Testis (tissue), 3 donors: ENCODE measurements around the gene ARF3. TPM values are rescaled to one million over a fixed set of nuclear protein-coding genes. Genes with fewer than 3 reads are reported as not detected.

ENCODE experiments used
- DNase-seq: peaks from one replicate; pipeline ENCODE4 v3.0.0-alpha.2; 2019
- H3K27ac ChIP-seq, 2 donors: fragments of 200-600 bp; sonication (generic); one replicate each; pipeline ENCODE4 v1.5.1; 2019
- H3K27me3 ChIP-seq: fragments of 200-600 bp; sonication (generic); one replicate; pipeline ENCODE4 v1.5.1; 2019
- H3K36me3 ChIP-seq: fragments of 200-600 bp; sonication (generic); one replicate; pipeline ENCODE4 v1.5.1; 2017; ENCODE audit warnings: low read depth; ENCODE audit errors: missing control alignments
- H3K4me1 ChIP-seq: fragments of 200-600 bp; sonication (generic); one replicate; pipeline ENCODE4 v1.5.1; 2019
- H3K4me3 ChIP-seq, 2 donors: fragments of 200-600 bp; sonication (generic); one replicate each; pipeline ENCODE4 v1.5.1; 2017 to 2019
- H3K9me3 ChIP-seq: fragments of 200-600 bp; sonication (generic); one replicate; pipeline ENCODE4 v1.5.1; 2017
- CTCF ChIP-seq, 3 experiments: fragments of 450-650 bp in 2 of 3; fragments of 200-600 bp in 1 of 3; sonication (generic) in 1 of 3; IDR thresholded peaks; one replicate each; pipeline ENCODE4 v1.5.1; 2016 to 2019; ENCODE audit warnings: antibody characterized with exemption in 3 of 3, mild to moderate bottlenecking in 2 of 3, moderate library complexity in 1 of 3
- POLR2A ChIP-seq: fragments of 450-650 bp; IDR thresholded peaks from one replicate; pipeline ENCODE4 v1.6.1; 2017; ENCODE audit warnings: antibody characterized with exemption, mild to moderate bottlenecking, moderate library complexity
- WGBS, 2 donors: methylation state at CpG; one replicate each; pipeline ENCODE4 v1.1.5; 2018; 5-methylcytosine and 5-hydroxymethylcytosine counted together
- intact Hi-C: fragments of 100-400 bp; cut with DNase I; formaldehyde crosslinking; loops from one replicate; pipeline ENCODE4 v1.15.1; 2023; ENCODE audit warnings: low total_unique reads
- polyA plus RNA-seq: library from polyadenylated mRNA; stranded (reverse); fragments of 350-450 nt; fragmentation: Illumina TruSeq; extraction: RNeasy Lipid Tissue Mini Kit (QIAGEN cat#74804); gene quantifications from one replicate; pipeline ENCODE4 v1.2.3, GENCODE V29; 2014; ENCODE audit warnings: low read depth, low replicate concordance; ENCODE audit not compliant: insufficient read depth
- total RNA-seq, 2 donors: library from RNA; depleted of rRNA; stranded (reverse); fragments of >200 nt; gene quantifications; one replicate each; pipeline ENCODE4 v1.2.3, GENCODE V29; 2016

The ARF3 gene
- total and polyA plus RNA-seq, 3 donors from 2014 or later: 78.3 to 134 (median 92.9) TPM

- H3K36me3 ChIP-seq: no peaks in the 10 kb centered on the region
- WGBS, 2 donors: 56 to 100% methylated on average over 1 to 20 of the region's 20 CpGs
- no peak overlapping the region for H3K27ac ChIP-seq
- intact Hi-C loops: no loop called here
- H3K9me3 ChIP-seq: no peaks in the 10 kb centered on the region
- peaks cover 6% of the 10 kb centered on the region for H3K4me1 ChIP-seq
- no peak for DNase-seq
- H3K4me3 ChIP-seq: no peak overlapping the region
- H3K27me3 ChIP-seq: no peaks in the 10 kb centered on the region
- TF ChIP-seq POLR2A (no peak), CTCF (IDR thresholded peaks at IDR 0.05) (no peak)
Measured at GRCh38 chr12:48966177-48966895, 9.0 kb upstream of the ARF3 start.

GRCh38 chr12:48965298-48965838, 8.1 kb upstream of the ARF3 start:
- no peaks in the 10 kb centered on the region for H3K27me3 ChIP-seq
- DNase-seq: no peak
- H3K4me1 ChIP-seq: no peaks in the 10 kb centered on the region
- no peak overlapping the region for H3K27ac ChIP-seq
- intact Hi-C loops: no loop called here
- no peak for TF ChIP-seq POLR2A
- TF ChIP-seq CTCF (IDR thresholded peaks at IDR 0.05): no peak
- no peaks in the 10 kb centered on the region for H3K36me3 ChIP-seq
- H3K4me3 ChIP-seq: no peak overlapping the region
- H3K9me3 ChIP-seq: no peaks in the 10 kb centered on the region

GRCh38 chr12:48961801-48962200, 4.5 kb upstream of the ARF3 start:
- H3K27me3 ChIP-seq: no peaks in the 10 kb centered on the region
- DNase-seq: no peak
- intact Hi-C loops: no loop called here
- H3K4me3 ChIP-seq: no peak overlapping the region
- TF ChIP-seq POLR2A (no peak), CTCF (IDR thresholded peaks at IDR 0.05) (no peak)
- H3K27ac ChIP-seq: no peak overlapping the region
- peaks cover 4% of the 10 kb centered on the region for H3K4me1 ChIP-seq
- no peaks in the 10 kb centered on the region for H3K9me3 ChIP-seq
- H3K36me3 ChIP-seq: no peaks in the 10 kb centered on the region

- H3K36me3 ChIP-seq: no peaks in the 10 kb centered on the region
- WGBS, 2 donors: 57 to 66% methylated on average over 3 to 4 of the region's 4 CpGs
- no peaks in the 10 kb centered on the region for H3K27me3 ChIP-seq
- H3K27ac ChIP-seq: no peak overlapping the region
- TF ChIP-seq CTCF (IDR thresholded peaks at IDR 0.05): no peak
- no peak for TF ChIP-seq POLR2A
- H3K9me3 ChIP-seq: no peaks in the 10 kb centered on the region
- peaks cover 4% of the 10 kb centered on the region for H3K4me1 ChIP-seq
- DNase-seq: no peak
- H3K4me3 ChIP-seq: no peak overlapping the region
- intact Hi-C loops: no loop called here
Measured at GRCh38 chr12:48961331-48961730, 4.0 kb upstream of the ARF3 start.

GRCh38 chr12:48960834-48961233, 3.5 kb upstream of the ARF3 start:
- Histone ChIP-seq H3K4me3 (no peak overlapping the region), H3K27ac (no peak overlapping the region), H3K36me3 (no peaks in the 10 kb centered on the region), H3K4me1 (peaks cover 5% of the 10 kb centered on the region), H3K9me3 (no peaks in the 10 kb centered on the region), H3K27me3 (no peaks in the 10 kb centered on the region)
- TF ChIP-seq POLR2A: no peak
- no peak for TF ChIP-seq CTCF (IDR thresholded peaks at IDR 0.05)
- WGBS, 2 donors: 44 to 52% methylated on average over 3 of the region's 3 CpGs
- intact Hi-C loops: no loop called here
- DNase-seq: no peak
